Endodermal cell (in vitro differentiated cells): ENCODE results near the gene STRADB. TPM values are rescaled to one million over a fixed set of nuclear protein-coding genes. Genes with fewer than 3 reads are reported as not detected.

ENCODE experiments used
- DNase-seq: peaks from one replicate; pipeline ENCODE4 v3.0.0-alpha.2; 2017
- H3K27ac ChIP-seq: 2 replicates; pipeline ENCODE4 v1.5.1; 2013; ENCODE audit warnings: mild to moderate bottlenecking, low read depth, low read length, moderate library complexity
- H3K27me3 ChIP-seq: 2 replicates; pipeline ENCODE4 v1.6.1; 2013; ENCODE audit warnings: mild to moderate bottlenecking, low read length, moderate library complexity; ENCODE audit not compliant: insufficient read depth, control insufficient read depth, poor library complexity, severe bottlenecking
- H3K36me3 ChIP-seq: 2 replicates; pipeline ENCODE4 v1.7.0; 2013; ENCODE audit warnings: mild to moderate bottlenecking, low read length, moderate library complexity; ENCODE audit not compliant: control insufficient read depth, insufficient read depth
- H3K4me1 ChIP-seq: one replicate; pipeline ENCODE4 v1.7.0; 2013; ENCODE audit warnings: low read length; ENCODE audit not compliant: control insufficient read depth, insufficient read depth
- H3K4me3 ChIP-seq: 2 replicates; pipeline ENCODE4 v1.5.1; 2013; ENCODE audit warnings: mild to moderate bottlenecking, low read length, moderate library complexity
- H3K9ac ChIP-seq: 2 replicates; pipeline ENCODE4 v1.6.1; 2013; ENCODE audit warnings: mild to moderate bottlenecking, low read length, moderate library complexity; ENCODE audit not compliant: poor library complexity, severe bottlenecking; ENCODE audit errors: extremely low read depth
- H3K9me3 ChIP-seq: 2 replicates; pipeline ENCODE4 v1.6.1; 2013; ENCODE audit warnings: mild to moderate bottlenecking, low read length, moderate library complexity; ENCODE audit not compliant: control insufficient read depth
- H3K27ac Mint-ChIP-seq: 2 replicates; pipeline ENCODE4 v1.8.0; 2020; ENCODE audit warnings: mixed read lengths
- H3K27me3 Mint-ChIP-seq: 2 replicates; pipeline ENCODE4 v1.8.0; 2021; ENCODE audit warnings: mild to moderate bottlenecking, mixed read lengths; ENCODE audit not compliant: insufficient read depth
- H3K36me3 Mint-ChIP-seq: 2 replicates; pipeline ENCODE4 v1.8.0; 2020; ENCODE audit warnings: low read depth, mixed read lengths
- H3K4me1 Mint-ChIP-seq: 2 replicates; pipeline ENCODE4 v1.8.0; 2020; ENCODE audit warnings: mixed read lengths
- H3K4me3 Mint-ChIP-seq: 2 replicates; pipeline ENCODE4 v1.8.0; 2020; ENCODE audit warnings: mild to moderate bottlenecking, moderate library complexity, mixed read lengths
- H3K9me3 Mint-ChIP-seq: 2 replicates; pipeline ENCODE4 v1.8.0; 2020; ENCODE audit warnings: mild to moderate bottlenecking, mixed read lengths
- WGBS, 2 experiments: methylation state at CpG; one replicate each; pipeline versions ENCODE4 v1.1.5 to v1.1.7; 2013; ENCODE audit warnings: missing lambda C conversion rate in 2 of 2, mixed read lengths in 1 of 2; ENCODE audit not compliant: insufficient coverage in 1 of 2, insufficient read length in 1 of 2; 5-methylcytosine and 5-hydroxymethylcytosine counted together
- total RNA-seq, 2 donors: library from RNA; stranded (reverse); fragmentation: NEBNext Ultra II Directional in 1 of 2; extraction: Animal tissue kit (Norgen Biotek cat#: 25700) in 1 of 2; gene quantifications; 2 replicates in 1 of 2; 3 replicates in 1 of 2; pipeline ENCODE4 v1.2.1, GENCODE V29; 2021
- TF ChIP-seq, protein P1 (sequence below): fragments of 200-600 bp; sonication (generic); conservative IDR thresholded peaks from 2 replicates; pipeline ENCODE4 v1.5.0; 2021; ENCODE audit warnings: antibody characterized with exemption, mild to moderate bottlenecking

The STRADB gene
- total RNA-seq, 2 donors from 2014 or later, result 39.7 to 50.1 TPM

DNA sequence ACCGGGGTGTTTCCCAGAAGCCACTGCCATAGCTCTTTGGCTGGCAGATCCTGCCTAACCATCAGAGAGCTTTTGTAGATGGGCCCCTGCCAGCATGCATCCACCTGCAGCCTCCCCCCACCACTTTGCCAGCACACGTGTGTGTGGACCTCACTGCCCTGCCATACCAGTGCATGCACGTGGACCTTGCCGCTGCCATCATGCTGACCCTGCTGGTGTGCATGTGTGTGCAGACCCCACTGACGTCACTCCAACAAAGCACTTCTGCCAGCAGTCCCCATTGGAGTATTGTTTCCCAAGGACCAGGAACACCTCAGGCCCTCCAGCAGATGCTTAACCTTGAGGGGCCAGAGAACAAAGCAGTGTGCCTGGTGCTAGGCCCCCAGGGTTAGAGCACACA is 71.4 kb downstream of the STRADB start:
- Mint-ChIP-seq H3K36me3 (no peaks in the 10 kb centered on the region), H3K27me3 (peaks cover 24% of the 10 kb centered on the region), H3K9me3 (peaks cover 2% of the 10 kb centered on the region), H3K4me3 (no peak overlapping the region), H3K27ac (no peak overlapping the region), H3K4me1 (no peaks in the 10 kb centered on the region)
- Histone ChIP-seq H3K9ac (no peak overlapping the region), H3K9me3 (peaks cover 5% of the 10 kb centered on the region), H3K27ac (no peak overlapping the region), H3K4me1 (no peaks in the 10 kb centered on the region), H3K36me3 (no peaks in the 10 kb centered on the region), H3K27me3 (no peaks in the 10 kb centered on the region), H3K4me3 (no peak overlapping the region)
- WGBS, 2 experiments, result 87 to 94% methylated on average over 4 to 5 of the region's 5 CpGs
- no peak for DNase-seq
- TF ChIP-seq, protein P1, sequence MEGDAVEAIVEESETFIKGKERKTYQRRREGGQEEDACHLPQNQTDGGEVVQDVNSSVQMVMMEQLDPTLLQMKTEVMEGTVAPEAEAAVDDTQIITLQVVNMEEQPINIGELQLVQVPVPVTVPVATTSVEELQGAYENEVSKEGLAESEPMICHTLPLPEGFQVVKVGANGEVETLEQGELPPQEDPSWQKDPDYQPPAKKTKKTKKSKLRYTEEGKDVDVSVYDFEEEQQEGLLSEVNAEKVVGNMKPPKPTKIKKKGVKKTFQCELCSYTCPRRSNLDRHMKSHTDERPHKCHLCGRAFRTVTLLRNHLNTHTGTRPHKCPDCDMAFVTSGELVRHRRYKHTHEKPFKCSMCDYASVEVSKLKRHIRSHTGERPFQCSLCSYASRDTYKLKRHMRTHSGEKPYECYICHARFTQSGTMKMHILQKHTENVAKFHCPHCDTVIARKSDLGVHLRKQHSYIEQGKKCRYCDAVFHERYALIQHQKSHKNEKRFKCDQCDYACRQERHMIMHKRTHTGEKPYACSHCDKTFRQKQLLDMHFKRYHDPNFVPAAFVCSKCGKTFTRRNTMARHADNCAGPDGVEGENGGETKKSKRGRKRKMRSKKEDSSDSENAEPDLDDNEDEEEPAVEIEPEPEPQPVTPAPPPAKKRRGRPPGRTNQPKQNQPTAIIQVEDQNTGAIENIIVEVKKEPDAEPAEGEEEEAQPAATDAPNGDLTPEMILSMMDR, result no peak

DNA sequence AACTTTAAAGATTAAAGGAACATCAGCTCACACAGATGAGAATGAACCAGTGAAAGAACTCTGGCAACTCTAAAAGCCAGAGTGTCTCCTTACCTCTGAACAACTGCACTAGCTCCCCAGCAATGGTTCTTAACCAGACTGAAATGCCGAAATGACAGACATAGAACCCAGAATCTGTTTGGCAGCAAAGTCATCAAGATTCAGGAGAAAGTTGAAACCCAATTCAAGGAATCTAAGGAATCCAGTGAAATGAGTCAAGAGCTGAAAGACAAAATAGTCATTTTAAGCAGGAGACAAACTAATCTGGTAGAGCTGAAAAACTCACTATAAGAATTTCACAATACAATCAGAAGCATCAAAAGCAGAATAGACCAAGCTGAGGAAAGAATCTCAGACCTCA is 72.0 kb downstream of the STRADB start:
- Mint-ChIP-seq H3K4me3 (no peak overlapping the region), H3K4me1 (no peaks in the 10 kb centered on the region), H3K27me3 (peaks cover 25% of the 10 kb centered on the region), H3K9me3 (peaks cover 2% of the 10 kb centered on the region), H3K36me3 (no peaks in the 10 kb centered on the region), H3K27ac (no peak overlapping the region)
- Histone ChIP-seq H3K4me1 (no peaks in the 10 kb centered on the region), H3K27ac (no peak overlapping the region), H3K9me3 (peaks cover 5% of the 10 kb centered on the region), H3K36me3 (no peaks in the 10 kb centered on the region), H3K4me3 (no peak overlapping the region), H3K9ac (no peak overlapping the region), H3K27me3 (no peaks in the 10 kb centered on the region)
- TF ChIP-seq, protein P1, result no peak
- whole genome bisulfite sequencing, 2 experiments, result 46% methylated on average over 1 of the region's 1 CpG; no CpG with 5 or more reads in 1 of the 2 experiments
- no peak for DNase-seq

Other genes starting within 250 kb of the STRADB start
- 1 to 10 TPM; 5.4 to 9.0 TPM for gene CASP8, start 191.2 kb upstream of the STRADB start, total RNA-seq
- under 1 TPM; 0.79 to 0.91 TPM for gene FLACC1, start 94.4 kb upstream of the STRADB start, total RNA-seq
- 10 to 100 TPM; 14.8 to 15.2 TPM for gene TRAK2, start 282 bp upstream of the STRADB start, total RNA-seq
- gene TMEM237, start 191.8 kb downstream of the STRADB start, total RNA-seq, result 10 to 100 TPM; 40.3 to 49.3 TPM
- under 1 TPM in 1 of 2 donors, not detected in 1; 0.18 TPM for gene MPP4, start 246.9 kb downstream of the STRADB start, total RNA-seq